Lower lobe of right lung (tissue), 2 donors: Measurements from ENCODE around the gene EVL. TPM values are rescaled to one million over a fixed set of nuclear protein-coding genes. Genes with fewer than 3 reads are reported as not detected.

Experiments
- ATAC-seq, 2 donors: fragments of 200-7000 bp; cut with Tn5 transposase; one replicate each; pipeline ENCODE4 v1.9.1; 2020 to 2022; ENCODE audit warnings: mild to moderate bottlenecking in 2 of 2, moderate library complexity in 2 of 2
- DNase-seq: peaks from one replicate; pipeline ENCODE4 v3.0.0-alpha.2; 2020
- H3K27ac ChIP-seq: fragments of 200-600 bp; one replicate; pipeline ENCODE4 v1.8.0; 2022
- H3K27me3 ChIP-seq: fragments of 200-600 bp; one replicate; pipeline ENCODE4 v1.8.0; 2022; ENCODE audit warnings: low read depth
- H3K36me3 ChIP-seq: fragments of 200-600 bp; one replicate; pipeline ENCODE4 v1.8.0; 2022; ENCODE audit warnings: mild to moderate bottlenecking
- H3K4me1 ChIP-seq: fragments of 200-600 bp; one replicate; pipeline ENCODE4 v1.8.0; 2022
- H3K4me3 ChIP-seq: fragments of 200-600 bp; one replicate; pipeline ENCODE4 v1.8.0; 2022; ENCODE audit warnings: mild to moderate bottlenecking
- H3K9me3 ChIP-seq: fragments of 200-600 bp; one replicate; pipeline ENCODE4 v1.8.0; 2022
- CTCF ChIP-seq: fragments of 200-600 bp; IDR thresholded peaks from one replicate; pipeline ENCODE4 v1.8.0; 2022; ENCODE audit warnings: antibody characterized with exemption, mild to moderate bottlenecking
- intact Hi-C: fragments of 100-400 bp; cut with DNase I; formaldehyde crosslinking; loops from one replicate; pipeline ENCODE4 v1.11.0; 2022
- total RNA-seq: library from RNA; stranded (reverse); fragmentation: NEBNext Ultra II Directional; extraction: Animal tissue kit (Norgen Biotek cat#: 25700); gene quantifications from one replicate; pipeline ENCODE4 v1.2.1, GENCODE V29; 2021
- donor health status: DM: no; HTN: yes; CAD: no; lungs with severe emphysema.

The EVL gene
- total RNA-seq, 1 donor from 2014 or later, result 226 TPM

GRCh38 chr14:100128688-100129087 lies 63.5 kb downstream of the EVL start:
- peaks cover 87% of the 10 kb centered on the region for H3K36me3 ChIP-seq

DNA sequence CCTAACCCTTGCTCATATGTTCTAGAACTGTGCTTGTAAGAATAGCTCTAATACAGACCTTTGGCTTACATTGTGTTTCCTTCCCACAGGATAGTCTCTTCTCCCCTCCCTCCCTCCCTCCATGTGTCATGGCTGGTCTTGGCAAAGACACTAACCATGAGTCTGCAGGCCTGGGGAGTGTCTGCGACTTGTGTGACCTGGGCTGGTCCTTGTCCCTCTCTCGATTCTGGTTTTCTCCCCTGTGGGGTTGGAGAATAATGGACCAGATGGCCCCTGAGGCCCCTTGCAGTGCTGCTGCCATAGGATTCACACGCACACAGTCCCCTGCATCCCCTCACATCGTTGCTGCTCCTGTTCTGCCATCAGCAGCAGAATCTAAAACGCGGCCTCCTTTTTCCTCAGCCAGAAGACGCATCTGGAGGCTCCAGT lies 64.0 kb downstream of the EVL start:
- TF ChIP-seq CTCF, result no peak
- H3K4me1 ChIP-seq, result no peaks in the 10 kb centered on the region
- H3K36me3 ChIP-seq, result peaks cover 87% of the 10 kb centered on the region
- H3K4me3 ChIP-seq, result no peak overlapping the region
- H3K27ac ChIP-seq, result no peak overlapping the region
- H3K27me3 ChIP-seq, result no peaks in the 10 kb centered on the region
- ATAC-seq (no peak), DNase-seq (no peak)
- intact Hi-C loops, result no loop called here
- no peaks in the 10 kb centered on the region for H3K9me3 ChIP-seq

More at GRCh38 chr14:100128688-100129087, 63.5 kb downstream of the EVL start:
- ATAC-seq (no peak), DNase-seq (no peak)
- Histone ChIP-seq H3K27me3 (no peaks in the 10 kb centered on the region), H3K9me3 (no peaks in the 10 kb centered on the region), H3K4me1 (no peaks in the 10 kb centered on the region), H3K4me3 (no peak overlapping the region), H3K27ac (no peak overlapping the region)
- intact Hi-C loops, result no loop called here
- TF ChIP-seq CTCF, result no peak

DNA sequence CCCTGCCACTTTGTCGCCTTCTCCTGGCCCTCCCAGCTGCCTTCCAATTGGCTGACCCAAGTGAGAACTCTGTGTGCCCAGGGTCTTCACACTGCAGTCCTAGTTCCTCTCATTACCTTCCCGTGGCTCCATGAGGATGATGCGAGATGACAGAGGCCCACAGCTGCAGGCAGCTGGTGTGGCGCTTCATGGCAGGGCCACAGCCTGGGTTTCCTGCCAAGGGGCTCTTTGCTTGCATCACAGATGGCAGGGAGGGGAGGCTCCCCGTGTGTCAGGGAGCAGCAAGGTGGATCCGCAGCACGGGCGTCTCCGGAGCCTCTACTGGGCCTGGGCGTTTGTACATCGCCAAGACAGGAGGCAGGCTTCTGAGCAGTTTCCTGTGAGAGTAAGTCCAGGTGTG lies 65.3 kb downstream of the EVL start:
- Histone ChIP-seq H3K4me3 (no peak overlapping the region), H3K27me3 (no peaks in the 10 kb centered on the region), H3K27ac (no peak overlapping the region), H3K36me3 (peaks cover 95% of the 10 kb centered on the region), H3K4me1 (no peaks in the 10 kb centered on the region), H3K9me3 (no peaks in the 10 kb centered on the region)
- TF ChIP-seq CTCF, result no peak
- DNase-seq (no peak), ATAC-seq (no peak)
- intact Hi-C loops, result no loop called here

- DNase-seq (no peak), ATAC-seq (peak; percentile 70 to 75)
- no peak overlapping the region for H3K4me3 ChIP-seq
- TF ChIP-seq CTCF, result no peak
- intact Hi-C loops, result no loop called here
- peaks cover 96% of the 10 kb centered on the region for H3K36me3 ChIP-seq
- H3K9me3 ChIP-seq, result no peaks in the 10 kb centered on the region
- no peak overlapping the region for H3K27ac ChIP-seq
- H3K4me1 ChIP-seq, result no peaks in the 10 kb centered on the region
- no peaks in the 10 kb centered on the region for H3K27me3 ChIP-seq
Observed at GRCh38 chr14:100131181-100131580, 66.0 kb downstream of the EVL start.

DNA sequence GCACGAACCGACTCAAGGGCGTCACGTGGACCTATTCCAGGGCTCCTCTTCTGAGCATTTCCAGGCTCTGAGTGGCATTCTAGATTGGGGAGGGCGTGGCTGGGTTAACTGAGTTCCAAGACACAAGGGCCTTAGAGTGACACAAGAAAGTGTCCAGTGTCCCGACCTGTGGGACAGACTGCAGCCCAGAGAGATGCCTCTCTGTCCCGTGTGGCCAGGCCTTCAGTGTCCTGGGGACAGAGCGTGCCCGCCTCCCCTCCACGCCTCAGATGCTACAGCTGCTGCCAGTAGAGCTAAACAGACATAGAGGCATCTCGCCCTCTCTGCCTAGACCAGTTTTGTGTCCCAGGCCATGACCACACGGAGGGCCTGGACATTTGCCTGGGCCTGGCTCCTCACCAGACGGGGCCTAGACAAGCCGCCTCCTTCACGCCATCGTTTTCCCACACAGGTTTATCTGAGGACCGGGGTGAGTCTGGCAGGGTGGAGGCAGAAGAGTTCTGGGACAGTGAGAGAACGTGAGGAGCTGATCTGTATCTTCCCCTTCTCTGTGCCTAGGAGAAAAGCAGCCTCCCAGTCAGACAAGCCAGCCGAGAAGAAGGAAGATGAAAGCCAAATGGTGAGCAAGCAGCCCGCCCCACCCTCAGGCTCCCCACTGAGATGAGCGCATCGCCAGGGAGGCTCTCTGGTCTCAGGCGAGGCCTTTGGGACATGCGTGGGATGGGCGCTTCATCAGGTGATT lies 67.1 kb downstream of the EVL start:
- no peaks in the 10 kb centered on the region for H3K9me3 ChIP-seq
- no peaks in the 10 kb centered on the region for H3K27me3 ChIP-seq
- no peak for DNase-seq
- TF ChIP-seq CTCF, result no peak
- ATAC-seq, result peak; percentile 50 to 55
- no peak overlapping the region for H3K4me3 ChIP-seq
- H3K27ac ChIP-seq, result no peak overlapping the region
- peaks cover 96% of the 10 kb centered on the region for H3K36me3 ChIP-seq
- no peaks in the 10 kb centered on the region for H3K4me1 ChIP-seq
- intact Hi-C loops, result no loop called here
